ENCODE data around the gene WDR1. TPM values are rescaled to one million over a fixed set of nuclear protein-coding genes. Genes with fewer than 3 reads are reported as not detected.

WDR1 gene
- total and polyA plus RNA-seq, 2 donors (not counting 3 experiments of a cell fraction or from before 2014, with no cell fraction given), result 590 to 660 TPM

DNA sequence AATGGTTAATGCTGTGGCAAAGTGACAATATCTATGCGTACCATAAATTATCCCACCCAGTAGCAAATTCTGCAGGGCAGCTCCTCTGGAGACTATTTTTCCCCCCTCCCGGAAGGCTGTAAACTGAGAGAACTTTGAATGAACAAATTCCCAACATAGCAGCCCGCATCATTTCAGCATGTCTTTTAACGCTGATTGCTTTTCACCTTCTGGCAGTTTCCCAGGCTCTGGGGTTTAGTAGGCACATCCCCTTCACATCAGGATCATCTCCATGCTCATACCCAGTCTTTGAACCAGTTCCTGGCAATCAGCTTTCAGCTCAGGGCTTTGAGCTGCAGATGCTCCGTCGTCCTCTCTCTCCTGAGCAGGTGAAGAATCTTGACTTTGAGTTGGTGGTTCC lies 26.6 kb upstream of the WDR1 start:
- H3K9ac ChIP-seq (replicated peaks; ENCODE audit: extremely low read depth, insufficient read depth, low read length), result no peak overlapping the region
- dilution Hi-C loops (cut with MboI; ENCODE audit: extremely low pct_ligation_motif_present, low sequenced_read_pairs), result no loop called here
- no TSS peak for BruUV-seq (replicated peaks)

GRCh38 chr4:10140866-10141759 lies 24.5 kb upstream of the WDR1 start:
- no peak overlapping the region for H2AFZ ChIP-seq (ENCODE audit: low read depth, low read length)
- no peaks in the 10 kb centered on the region for H4K20me1 ChIP-seq (replicated peaks; ENCODE audit: control insufficient read depth, extremely low read depth, insufficient read depth, low read length)
- no peak for DNase-seq (ENCODE audit: low read depth, low spot score)
- H3K4me3 ChIP-seq (replicated peaks in 1 of 3; ENCODE audit: insufficient read depth in 1 of 3, low read depth in 1 of 3, low read length in 3 of 3), result no peak overlapping the region
- peaks cover 7 to 24% of the 10 kb centered on the region in 2 experiments for H3K27me3 ChIP-seq (ENCODE audit: control insufficient read depth in 2 of 2, insufficient read depth in 2 of 2, low read length in 2 of 2)
- H3K4me1 ChIP-seq (ENCODE audit: control insufficient read depth, extremely low read depth, insufficient read depth, low read length), result no peaks in the 10 kb centered on the region
- no peak for FAIRE-seq
- H3K79me2 ChIP-seq (ENCODE audit: control insufficient read depth, insufficient read depth, low read length), result no peaks in the 10 kb centered on the region
- H3K27ac ChIP-seq (ENCODE audit: insufficient read depth, low read depth, low read length), result no peak overlapping the region
- H3K9me1 ChIP-seq (replicated peaks; ENCODE audit: control insufficient read depth, extremely low read depth, insufficient read depth, low read length), result no peaks in the 10 kb centered on the region
- H3K9ac ChIP-seq (replicated peaks; ENCODE audit: extremely low read depth, insufficient read depth, low read length), result no peak overlapping the region
- H3K36me3 ChIP-seq (ENCODE audit: control insufficient read depth in 2 of 2, extremely low read depth in 1 of 2, insufficient read depth in 2 of 2, low read length in 2 of 2), result no peaks in the 10 kb centered on the region
- BruUV-seq (replicated peaks), result no TSS peak
- dilution Hi-C loops (cut with MboI; ENCODE audit: extremely low pct_ligation_motif_present, low sequenced_read_pairs), result no loop called here
- TF ChIP-seq FOS (IDR thresholded peaks at IDR 0.05; ENCODE audit: borderline replicate concordance, insufficient read depth, low read length) (no peak), POLR2AphosphoS5 (IDR thresholded peaks at IDR 0.05; ENCODE audit: insufficient read depth, low read depth, low read length) (no peak), MAX (IDR thresholded peaks at IDR 0.05; ENCODE audit: insufficient read depth, insufficient read length) (no peak), MYC (IDR thresholded peaks at IDR 0.05; ENCODE audit: low read depth, low read length) (no peak), JUN (IDR thresholded peaks at IDR 0.05; ENCODE audit: borderline replicate concordance, insufficient read depth, insufficient read length, low read depth) (no peak), GATA2 (IDR thresholded peaks at IDR 0.05; ENCODE audit: insufficient read depth, insufficient read length, low read depth, low read length) (no peak), POLR2A (IDR thresholded peaks at IDR 0.05; ENCODE audit: low read depth, low read length) (no peak), EZH2 (IDR thresholded peaks at IDR 0.05; ENCODE audit: borderline replicate concordance, low read depth, low read length, severe bottlenecking) (no peak)
- TF ChIP-seq, protein P1, sequence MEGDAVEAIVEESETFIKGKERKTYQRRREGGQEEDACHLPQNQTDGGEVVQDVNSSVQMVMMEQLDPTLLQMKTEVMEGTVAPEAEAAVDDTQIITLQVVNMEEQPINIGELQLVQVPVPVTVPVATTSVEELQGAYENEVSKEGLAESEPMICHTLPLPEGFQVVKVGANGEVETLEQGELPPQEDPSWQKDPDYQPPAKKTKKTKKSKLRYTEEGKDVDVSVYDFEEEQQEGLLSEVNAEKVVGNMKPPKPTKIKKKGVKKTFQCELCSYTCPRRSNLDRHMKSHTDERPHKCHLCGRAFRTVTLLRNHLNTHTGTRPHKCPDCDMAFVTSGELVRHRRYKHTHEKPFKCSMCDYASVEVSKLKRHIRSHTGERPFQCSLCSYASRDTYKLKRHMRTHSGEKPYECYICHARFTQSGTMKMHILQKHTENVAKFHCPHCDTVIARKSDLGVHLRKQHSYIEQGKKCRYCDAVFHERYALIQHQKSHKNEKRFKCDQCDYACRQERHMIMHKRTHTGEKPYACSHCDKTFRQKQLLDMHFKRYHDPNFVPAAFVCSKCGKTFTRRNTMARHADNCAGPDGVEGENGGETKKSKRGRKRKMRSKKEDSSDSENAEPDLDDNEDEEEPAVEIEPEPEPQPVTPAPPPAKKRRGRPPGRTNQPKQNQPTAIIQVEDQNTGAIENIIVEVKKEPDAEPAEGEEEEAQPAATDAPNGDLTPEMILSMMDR (IDR thresholded peaks at IDR 0.05; ENCODE audit: extremely low read depth in 1 of 2, insufficient read depth in 1 of 2, low read depth in 1 of 2, low read length in 2 of 2), result no peak
- CTCF ChIA-PET, result interaction anchor here (0.9 to 1.6 kb wide), 5 partner anchors 12 to 413 kb away, joined by 3 to 9 read pairs (median 6); partner anchors contain the start of gene WDR1
- POLR2A ChIA-PET, result interaction anchor here (0.8 kb wide), 1 partner anchor 23 kb away, joined by 3 read pairs; no protein-coding TSS in a partner anchor
- H3K9me3 ChIP-seq (replicated peaks; ENCODE audit: control insufficient read depth, insufficient read depth, low read length), result no peaks in the 10 kb centered on the region
- no peak overlapping the region for H3K4me2 ChIP-seq (ENCODE audit: insufficient read depth, low read length)
- intact Hi-C loops (cut with micrococcal nuclease), result no loop called here

More for the DNA sequence above, 26.6 kb upstream of the WDR1 start:
- H3K4me3 ChIP-seq (replicated peaks in 1 of 3; ENCODE audit: insufficient read depth in 1 of 3, low read depth in 1 of 3, low read length in 3 of 3), result no peak overlapping the region
- no peak overlapping the region for H3K4me2 ChIP-seq (ENCODE audit: insufficient read depth, low read length)
- no peaks in the 10 kb centered on the region for H3K9me1 ChIP-seq (replicated peaks; ENCODE audit: control insufficient read depth, extremely low read depth, insufficient read depth, low read length)
- H3K27me3 ChIP-seq (ENCODE audit: control insufficient read depth in 2 of 2, insufficient read depth in 2 of 2, low read length in 2 of 2), result peaks cover 7 to 22% of the 10 kb centered on the region in 2 experiments
- no peak for TF ChIP-seq JUN (IDR thresholded peaks at IDR 0.05; ENCODE audit: borderline replicate concordance, insufficient read depth, insufficient read length, low read depth)
- no peak for DNase-seq (ENCODE audit: low read depth, low spot score)
- FAIRE-seq, result no peak
- no peaks in the 10 kb centered on the region for H3K36me3 ChIP-seq (ENCODE audit: control insufficient read depth in 2 of 2, extremely low read depth in 1 of 2, insufficient read depth in 2 of 2, low read length in 2 of 2)
- H3K9me3 ChIP-seq (replicated peaks; ENCODE audit: control insufficient read depth, insufficient read depth, low read length), result no peaks in the 10 kb centered on the region
- no peaks in the 10 kb centered on the region for H3K4me1 ChIP-seq (ENCODE audit: control insufficient read depth, extremely low read depth, insufficient read depth, low read length)
- H4K20me1 ChIP-seq (replicated peaks; ENCODE audit: control insufficient read depth, extremely low read depth, insufficient read depth, low read length), result no peaks in the 10 kb centered on the region
- CTCF ChIA-PET, result interaction anchor here (2.4 kb wide), 1 partner anchor 15 kb away, joined by 12 read pairs; no protein-coding TSS in a partner anchor
- H3K27ac ChIP-seq (ENCODE audit: insufficient read depth, low read depth, low read length), result no peak overlapping the region
- no peak overlapping the region for H2AFZ ChIP-seq (ENCODE audit: low read depth, low read length)
- no peaks in the 10 kb centered on the region for H3K79me2 ChIP-seq (ENCODE audit: control insufficient read depth, insufficient read depth, low read length)
- POLR2A ChIA-PET, result no interaction called here
- intact Hi-C loops (cut with micrococcal nuclease), result no loop called here
